ENCODE measurements around the gene SERPINA3. TPM values are rescaled to one million over a fixed set of nuclear protein-coding genes. Genes with fewer than 3 reads are reported as not detected.
A peak's percentile ranks its signal among the peaks of the same experiment; 100 is the strongest.

The SERPINA3 gene
- total RNA-seq, 1 donor from 2014 or later, result 63.5 TPM

- intact Hi-C loops (cut with micrococcal nuclease), result no loop called here
- ATAC-seq (no peak), DNase-seq (no peak)
These were observed 58.6 kb downstream of the SERPINA3 start for GRCh38 chr14:94670692-94671285.

- peak; percentile 47 for ATAC-seq
- DNase-seq, result no peak
- intact Hi-C loops (cut with micrococcal nuclease), result no loop called here
These were observed 59.8 kb downstream of the SERPINA3 start for GRCh38 chr14:94671870-94672444.

- DNase-seq (no peak), ATAC-seq (no peak)
- intact Hi-C loops (cut with micrococcal nuclease), result no loop called here
These were observed 60.9 kb downstream of the SERPINA3 start for GRCh38 chr14:94673071-94673470.

Other genes with a start within 250 kb of the SERPINA3 start
- gene SERPINA2, start 245.7 kb upstream of the SERPINA3 start, total RNA-seq, result not detected
- 7.7 TPM for gene SERPINA1, start 223.8 kb upstream of the SERPINA3 start, total RNA-seq
- gene SERPINA11, start 159.6 kb upstream of the SERPINA3 start, total RNA-seq, result not detected
- gene SERPINA9, start 136.2 kb upstream of the SERPINA3 start, total RNA-seq, result not detected
- not detected for gene SERPINA12, start 102.9 kb upstream of the SERPINA3 start, total RNA-seq
- not detected for gene SERPINA4, start 50.9 kb upstream of the SERPINA3 start, total RNA-seq
- gene SERPINA5, start 31.0 kb upstream of the SERPINA3 start, total RNA-seq, result 4.0 TPM
- 0.20 TPM for gene GSC, start 157.7 kb downstream of the SERPINA3 start, total RNA-seq

All from left ventricle myocardium superior (tissue), 1 donor.